HG03457 (cell line): Measurements from ENCODE around the gene SHC2.

Experiments
- ATAC-seq: cut with Tn5 transposase; IDR thresholded peaks from one replicate; pipeline ENCODE4 v1.9.1; 2021; ENCODE audit warnings: moderate number of reproducible peaks; ENCODE audit not compliant: unreplicated experiment

SHC2 gene

DNA sequence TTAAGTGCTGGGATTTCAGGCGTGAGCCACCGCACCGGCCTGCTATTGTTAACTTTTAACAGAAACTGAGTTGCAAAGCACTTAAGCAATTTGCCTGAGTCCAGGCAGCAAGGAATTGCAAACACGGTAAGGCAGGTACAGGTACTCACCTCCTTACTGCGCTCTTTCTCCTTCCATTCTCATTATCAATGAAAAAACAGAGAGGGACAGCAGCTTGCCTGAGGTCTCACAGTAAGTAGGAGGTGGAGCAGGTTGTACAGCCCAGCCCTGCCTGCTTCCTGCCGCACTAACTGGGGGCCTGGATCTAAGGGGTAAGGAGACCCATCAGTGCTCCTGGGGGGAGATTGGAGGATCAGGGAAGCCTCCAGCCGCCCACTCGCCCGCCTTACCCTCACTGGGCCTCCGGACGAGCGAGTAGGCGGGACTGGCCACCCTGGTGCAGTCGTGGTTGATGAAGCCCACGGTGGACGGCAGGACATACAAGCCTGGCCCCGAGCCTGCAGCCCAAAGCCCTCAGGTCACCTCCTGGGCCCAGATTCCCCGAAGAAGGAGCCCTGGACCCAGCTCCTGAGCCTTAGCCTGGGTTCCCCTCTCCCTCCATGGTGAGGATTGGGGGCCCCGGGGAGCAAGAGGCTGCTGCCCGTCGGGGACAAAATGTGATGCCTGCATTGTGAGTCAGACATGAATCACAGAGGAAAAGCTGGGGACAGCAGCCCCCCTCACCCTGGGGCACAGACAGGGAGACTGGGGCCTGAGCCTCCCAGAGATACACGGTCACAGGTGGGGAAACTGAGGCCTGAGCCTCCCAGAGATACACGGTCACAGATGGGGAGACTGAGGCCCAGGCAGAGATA, 11.4 kb upstream of the SHC2 start:
- no peak for ATAC-seq

DNA sequence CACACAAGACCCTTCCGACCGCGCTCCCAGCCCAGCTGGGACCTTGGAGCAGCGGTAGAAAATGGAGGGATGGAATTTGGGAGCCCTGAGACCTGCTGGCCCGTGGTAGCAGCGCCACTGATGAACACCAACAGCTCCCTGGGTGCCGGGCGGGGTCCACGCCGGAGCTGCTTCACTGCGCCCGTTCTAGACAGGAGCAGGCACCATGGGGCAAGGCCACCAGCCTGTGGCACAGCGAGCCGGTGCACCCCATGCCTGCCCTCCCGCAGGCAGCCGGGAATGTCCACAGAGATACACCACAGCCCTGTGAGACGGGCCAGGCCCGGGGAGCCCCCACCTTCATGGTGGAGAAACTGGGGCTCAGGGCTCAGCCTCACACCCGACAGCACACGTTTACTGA, 9.9 kb upstream of the SHC2 start:
- no peak for ATAC-seq

DNA sequence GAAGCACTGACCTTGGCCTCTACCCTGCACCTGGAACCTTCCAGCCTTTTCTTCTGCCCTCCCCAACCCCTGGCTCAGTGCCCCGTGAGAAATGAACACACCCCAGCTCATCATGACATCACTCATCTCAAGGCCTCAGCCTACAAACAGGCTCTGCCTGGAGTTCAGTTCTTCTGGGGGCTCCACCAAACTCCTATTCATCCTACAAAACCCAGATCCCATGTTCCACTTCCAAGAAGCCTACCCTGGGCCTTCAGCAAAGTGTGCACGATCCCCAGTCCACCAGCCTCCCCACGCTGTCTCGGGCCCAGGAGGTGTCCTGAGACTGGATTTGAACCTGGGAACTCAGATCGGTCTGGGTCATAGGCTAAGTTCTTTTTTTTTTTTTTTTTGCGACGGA, 9.0 kb upstream of the SHC2 start:
- no peak for ATAC-seq

DNA sequence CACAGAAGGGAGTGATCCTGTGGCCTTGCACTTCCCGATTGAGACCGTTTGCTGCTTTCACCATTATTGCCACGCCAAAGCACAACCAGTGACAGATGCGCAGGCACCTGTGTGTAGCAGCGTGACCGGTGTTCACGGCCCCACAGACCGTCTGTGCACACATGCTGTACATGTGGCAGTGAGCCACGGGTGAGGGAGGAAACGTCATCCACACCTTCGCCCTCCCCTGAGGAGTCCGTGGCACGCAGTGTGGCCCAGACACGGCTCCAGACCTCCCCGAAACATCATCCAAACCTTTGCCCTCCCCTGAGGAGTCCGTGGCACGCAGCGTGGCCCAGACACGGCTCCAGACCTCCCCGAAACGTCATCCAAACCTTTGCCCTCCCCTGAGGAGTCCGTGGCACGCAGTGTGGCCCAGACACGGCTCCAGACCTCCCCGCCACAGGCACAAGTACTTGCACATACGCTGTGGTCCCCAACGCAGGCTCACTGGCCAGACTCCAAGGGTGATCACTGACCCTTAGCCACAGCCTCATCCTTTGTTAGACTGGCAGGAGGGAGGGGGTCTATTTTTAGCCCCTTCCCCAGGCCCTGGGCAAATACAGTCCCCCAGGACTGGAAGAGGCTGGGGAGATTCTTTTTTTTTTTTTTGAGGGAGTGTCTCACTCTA, 7.9 kb upstream of the SHC2 start:
- no peak for ATAC-seq

DNA sequence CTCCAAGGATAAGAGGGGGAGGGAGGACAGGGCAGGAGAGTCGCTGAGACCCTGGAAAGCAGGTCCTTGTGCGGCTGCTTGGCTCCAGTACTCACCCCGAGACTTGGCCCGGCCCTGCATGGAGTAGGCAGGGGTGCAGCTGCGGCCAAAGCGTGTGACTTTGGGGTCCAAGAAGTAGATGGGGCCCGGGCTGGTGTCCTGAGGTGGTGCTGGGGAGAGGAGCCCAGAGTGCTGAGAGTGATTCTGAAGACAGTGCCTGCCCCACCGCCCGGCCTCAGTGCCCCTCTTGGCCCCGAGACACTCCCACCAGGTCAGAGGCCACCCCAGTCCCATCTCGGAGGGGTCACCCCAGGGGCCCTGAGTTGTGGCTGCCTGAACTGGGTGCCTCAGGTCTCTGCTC, 6.7 kb upstream of the SHC2 start:
- ATAC-seq: no peak

DNA sequence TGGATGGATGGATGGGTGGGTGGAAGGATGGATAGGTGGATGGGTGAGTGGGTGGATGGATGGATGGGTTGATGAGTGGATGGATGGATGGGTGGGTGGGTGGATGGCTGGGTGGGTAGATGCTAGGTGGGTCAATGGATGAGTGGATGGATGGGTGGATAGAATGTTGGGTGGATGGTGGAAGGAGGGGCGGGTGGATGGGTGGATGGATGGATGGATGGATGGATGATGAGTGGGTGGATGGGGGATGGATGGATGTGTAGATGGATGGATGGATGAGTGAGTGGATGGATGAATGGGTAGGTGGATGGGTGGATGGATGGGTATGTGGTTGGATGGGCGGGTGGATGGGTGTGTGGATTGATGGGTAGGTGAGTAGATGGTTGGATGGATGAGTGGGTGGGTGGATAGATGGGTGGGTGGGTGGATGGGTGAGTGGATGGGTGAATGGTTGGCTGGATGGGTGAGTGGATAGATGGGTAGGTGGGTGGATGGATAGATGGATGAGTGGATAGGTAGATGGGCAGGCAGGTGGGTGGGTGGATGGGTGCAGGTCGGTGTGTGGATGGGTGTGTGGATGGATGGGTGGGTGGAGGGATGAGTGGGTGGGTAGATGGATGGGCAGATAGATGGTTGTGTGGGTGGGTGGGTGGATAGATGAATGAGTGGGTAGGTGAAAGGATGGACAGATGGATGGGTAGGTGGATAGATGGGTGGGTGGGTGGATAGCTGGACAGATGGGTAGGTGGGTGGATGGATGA, 4.4 kb upstream of the SHC2 start:
- ATAC-seq: no peak

DNA sequence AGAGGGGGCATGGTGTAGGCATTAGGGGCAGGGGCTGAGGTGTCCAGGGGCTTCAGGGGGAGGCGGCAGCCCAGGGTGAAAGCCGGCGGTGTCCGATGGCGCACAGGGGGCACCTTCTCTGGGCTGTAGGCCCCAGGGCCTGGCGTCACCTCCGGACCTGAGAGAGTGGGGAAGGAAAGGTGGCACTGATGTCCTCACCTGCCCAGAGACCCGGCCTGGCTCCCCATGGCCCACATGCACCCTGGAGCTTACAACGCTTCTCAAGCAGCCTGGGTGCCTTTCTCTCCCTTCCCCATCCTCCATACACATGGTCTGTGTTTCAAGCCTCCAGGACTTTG, 3.3 kb upstream of the SHC2 start:
- no peak for ATAC-seq

DNA sequence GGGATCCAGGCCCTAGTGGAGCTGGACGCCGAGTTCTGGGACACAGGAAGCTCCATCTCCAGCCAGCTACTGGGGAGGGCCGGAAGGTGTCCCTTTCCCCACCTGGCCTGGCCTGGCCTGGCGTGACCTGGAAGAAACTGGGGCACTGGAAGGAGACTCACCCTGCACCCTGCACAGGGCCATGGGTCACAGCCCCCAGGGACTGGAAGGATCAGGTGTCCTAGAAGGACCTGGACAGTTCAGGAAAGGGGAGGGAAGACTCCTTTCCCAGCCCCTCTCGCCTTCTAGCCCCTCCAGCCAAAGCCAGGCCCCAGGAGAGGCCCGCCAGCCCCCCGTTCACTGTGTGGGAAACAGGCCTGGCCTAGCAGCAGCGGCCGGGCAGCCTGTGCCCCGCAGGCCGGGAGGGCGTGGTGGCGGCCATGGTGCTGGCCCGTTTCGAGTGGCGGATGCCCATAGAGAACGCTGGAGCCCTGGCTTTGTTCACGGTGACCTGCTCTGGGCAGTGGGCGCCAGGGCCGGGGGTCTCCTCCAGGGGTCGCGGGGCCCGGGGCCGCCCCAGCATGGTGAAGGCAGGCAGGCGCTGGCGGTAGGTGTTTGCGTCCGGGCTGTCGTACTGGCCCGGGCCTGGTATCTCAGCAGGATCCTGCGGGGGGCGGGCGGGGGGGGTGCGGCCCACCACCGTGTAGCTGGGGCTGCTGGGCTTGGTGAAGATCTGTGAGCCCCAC, 2.8 kb upstream of the SHC2 start:
- ATAC-seq: no peak

DNA sequence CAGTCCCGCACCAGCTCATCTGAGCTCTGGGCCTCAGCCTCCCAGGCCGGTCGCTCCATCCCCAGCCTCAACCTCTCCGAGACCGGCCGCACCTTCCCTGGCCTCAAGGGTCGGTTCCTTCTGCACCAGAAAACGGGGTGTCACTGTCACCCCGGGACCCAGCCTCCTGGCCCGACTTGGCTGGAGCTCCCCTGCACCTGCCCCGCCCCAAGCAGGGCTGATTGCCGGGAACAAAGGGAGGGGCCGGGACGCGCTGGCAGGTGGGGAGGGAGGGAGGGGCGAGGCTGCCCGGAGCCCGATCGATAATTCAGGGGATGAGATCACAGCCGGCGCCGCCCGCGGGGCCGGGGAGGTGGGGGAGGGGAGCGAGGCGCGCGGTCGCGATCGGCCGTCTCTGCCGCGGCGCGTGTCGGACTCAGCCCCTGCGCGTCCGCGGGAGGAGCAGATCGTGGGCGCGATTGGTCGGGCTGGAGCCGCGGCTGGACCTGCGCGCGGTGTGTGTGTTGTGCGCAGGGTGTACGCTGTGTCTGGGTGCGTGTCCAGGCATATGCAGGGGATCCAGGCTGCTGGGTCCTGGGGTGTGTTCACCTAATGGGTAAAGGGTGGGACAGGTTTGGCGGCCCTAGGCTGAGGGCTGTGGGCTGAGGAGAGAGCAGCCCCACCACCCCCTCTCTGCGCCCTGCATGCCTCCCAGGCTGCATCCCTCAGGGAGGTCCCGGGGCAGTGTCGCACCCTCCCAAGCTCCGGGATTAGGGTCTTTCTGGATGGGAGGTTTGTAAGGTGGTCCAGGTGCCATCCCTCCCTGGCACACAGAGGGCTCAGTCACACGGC, 1.1 kb upstream of the SHC2 start:
- ATAC-seq: no peak

DNA sequence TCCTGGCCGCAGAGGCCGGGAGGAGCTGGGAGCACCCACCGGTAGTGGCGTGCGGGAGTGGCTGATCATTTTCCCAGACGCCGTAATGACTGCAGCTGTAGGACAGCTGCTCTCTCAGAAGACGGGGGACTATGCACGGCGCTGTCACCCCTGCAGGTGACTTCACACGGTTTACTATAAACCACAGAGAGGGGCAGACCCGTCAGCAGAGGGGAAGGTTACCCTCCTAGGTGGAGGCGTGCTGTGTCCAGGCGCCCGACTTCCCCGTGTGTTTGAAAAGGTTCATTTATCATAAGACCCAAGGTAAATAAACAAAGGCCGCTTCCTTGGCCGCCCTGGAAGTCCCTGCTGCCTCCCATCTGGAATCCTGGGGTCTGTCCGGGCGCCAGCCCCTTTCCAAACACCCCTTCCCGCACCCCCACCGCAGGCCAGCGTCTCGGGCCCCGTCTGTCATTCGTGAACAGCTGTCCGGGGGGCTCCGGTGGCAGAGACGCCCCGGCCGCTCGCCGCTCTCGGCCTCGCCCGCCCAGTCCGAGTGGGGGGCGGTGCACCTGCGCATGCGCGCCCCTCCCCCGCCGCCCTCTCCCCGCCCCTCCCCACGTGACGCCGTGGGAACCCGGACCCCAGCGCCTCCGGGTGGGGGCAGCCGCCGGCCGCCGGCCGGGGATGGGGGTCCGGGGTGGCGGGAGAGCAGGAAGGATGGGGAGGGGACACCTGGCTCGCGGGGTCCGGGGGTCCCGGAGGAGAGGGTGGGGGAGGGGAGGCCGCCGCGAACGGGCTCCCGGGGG, 915 bp downstream of the SHC2 start:
- no peak for ATAC-seq

DNA sequence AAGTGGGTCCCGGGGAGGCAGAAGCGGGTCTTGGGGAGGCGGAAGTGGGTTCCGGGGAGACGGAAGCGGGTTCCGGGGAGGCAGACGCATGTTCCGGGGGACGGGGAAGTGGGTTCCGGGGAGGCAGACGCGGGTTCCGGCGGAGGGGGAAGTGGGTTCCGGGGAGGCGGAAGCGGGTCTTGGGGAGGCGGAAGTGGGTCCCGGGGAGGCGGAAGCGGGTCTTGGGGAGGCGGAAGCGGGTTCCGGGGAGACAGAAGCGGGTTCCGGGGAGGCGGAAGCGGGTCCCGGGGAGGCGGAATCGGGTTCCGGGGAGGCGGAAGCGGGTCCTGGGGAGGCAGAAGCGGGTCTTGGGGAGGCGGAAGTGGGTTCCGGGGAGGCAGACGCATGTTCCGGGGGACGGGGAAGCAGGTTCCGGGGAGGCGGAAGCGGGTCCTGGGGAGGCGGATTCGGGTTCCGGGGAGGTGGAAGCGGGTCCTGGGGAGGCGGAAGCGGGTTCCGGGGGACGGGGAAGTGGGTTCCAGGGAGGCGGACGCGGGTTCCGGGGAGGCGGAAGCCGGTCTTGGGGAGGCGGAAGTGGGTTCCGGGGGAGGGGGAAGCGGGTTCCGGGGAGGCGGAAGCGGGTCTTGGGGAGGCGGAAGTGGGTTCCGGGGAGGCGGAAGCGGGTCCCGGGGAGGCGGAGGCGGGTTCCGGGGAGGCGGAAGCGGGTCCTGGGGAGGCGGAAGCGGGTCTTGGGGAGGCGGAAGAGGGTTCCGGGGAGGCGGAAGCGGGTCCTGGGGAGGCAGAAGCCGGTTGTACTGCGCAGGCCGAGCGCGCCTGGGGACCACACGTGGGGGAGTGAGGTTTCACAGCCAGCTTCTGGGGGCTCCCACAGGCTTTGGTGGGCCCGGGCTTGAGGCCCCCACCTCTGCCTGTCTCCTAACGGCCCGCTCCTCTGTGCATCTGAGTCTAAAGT, 2.5 kb downstream of the SHC2 start:
- no peak for ATAC-seq

DNA sequence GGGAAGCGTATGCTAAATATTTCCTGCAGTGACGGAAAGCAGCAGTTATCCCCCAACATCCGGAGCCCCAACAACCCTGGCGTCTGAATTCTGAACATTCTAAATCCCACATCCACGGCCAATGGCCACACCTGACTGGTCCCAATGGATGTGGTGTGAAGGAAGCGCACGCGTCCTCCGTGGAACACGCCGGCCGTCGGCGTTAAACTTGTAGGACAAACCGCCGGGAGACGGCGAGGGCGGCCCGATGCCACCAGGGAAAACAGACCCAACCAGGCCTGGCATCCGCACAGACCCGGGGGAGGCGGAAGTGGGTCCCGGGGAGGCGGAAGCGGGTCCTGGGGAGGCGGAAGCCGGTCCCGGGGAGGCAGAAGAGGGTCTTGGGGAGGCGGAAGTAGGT, 3.2 kb downstream of the SHC2 start:
- no peak for ATAC-seq

DNA sequence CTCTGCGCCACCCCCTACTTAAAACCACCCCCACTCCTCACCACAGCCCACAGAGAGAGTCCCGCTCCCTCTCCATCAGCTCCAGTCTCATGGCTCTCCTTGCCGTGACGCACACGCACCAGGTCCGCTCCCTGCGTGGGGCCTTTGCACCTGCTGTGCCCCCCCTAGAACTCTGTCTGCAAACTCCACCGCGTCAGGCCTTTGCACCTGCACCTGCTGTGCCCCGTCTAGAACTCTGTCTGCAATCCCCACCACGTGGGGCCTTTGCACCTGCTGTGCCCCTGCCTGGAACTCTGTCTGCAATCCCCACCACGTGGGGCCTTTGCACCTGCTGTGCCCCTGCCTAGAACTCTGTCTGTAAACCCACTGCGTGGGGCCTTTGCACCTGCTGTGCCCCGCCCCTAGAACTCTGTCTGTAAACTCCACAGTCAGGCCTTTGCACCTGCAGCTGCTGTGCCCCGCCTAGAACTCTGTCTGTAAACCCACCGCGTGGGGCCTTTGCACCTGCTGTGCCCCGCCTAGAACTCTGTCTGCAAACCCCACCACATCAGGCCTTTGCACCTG, 4.2 kb downstream of the SHC2 start:
- no peak for ATAC-seq

DNA sequence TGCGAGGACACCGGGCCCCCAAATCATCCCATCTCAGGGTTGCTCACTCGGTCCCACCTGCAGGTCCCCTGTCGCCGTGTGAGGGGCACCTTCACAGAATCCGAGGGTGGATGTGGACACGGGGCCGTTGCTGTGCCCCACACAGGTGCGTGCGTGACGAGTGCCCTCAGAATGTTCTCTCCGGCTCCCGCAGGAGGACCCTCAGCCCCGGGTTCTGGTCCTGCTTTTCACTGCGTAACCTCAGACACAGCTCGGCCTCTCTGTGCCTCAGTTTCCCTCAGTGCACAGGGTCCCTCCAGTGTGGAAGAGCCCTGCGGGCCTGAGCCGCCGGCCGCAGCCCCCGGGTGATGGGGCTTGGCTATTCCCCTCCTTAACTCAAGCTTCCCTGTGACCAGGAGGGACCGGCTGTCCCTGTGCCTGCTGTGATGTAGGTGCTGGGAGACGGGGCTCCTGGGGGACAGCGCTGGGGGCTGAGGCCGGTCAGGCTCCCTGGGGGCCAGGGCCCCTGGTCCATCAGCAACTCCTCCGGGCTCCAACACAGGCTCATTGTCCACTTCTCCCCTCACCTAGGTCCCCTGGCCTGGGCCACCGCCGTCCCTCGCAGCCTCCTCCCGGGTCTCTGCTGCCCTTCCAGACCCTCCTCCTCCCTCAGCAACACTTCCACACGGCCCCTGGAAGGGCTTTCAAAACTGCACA, 4.8 kb downstream of the SHC2 start:
- no peak for ATAC-seq

DNA sequence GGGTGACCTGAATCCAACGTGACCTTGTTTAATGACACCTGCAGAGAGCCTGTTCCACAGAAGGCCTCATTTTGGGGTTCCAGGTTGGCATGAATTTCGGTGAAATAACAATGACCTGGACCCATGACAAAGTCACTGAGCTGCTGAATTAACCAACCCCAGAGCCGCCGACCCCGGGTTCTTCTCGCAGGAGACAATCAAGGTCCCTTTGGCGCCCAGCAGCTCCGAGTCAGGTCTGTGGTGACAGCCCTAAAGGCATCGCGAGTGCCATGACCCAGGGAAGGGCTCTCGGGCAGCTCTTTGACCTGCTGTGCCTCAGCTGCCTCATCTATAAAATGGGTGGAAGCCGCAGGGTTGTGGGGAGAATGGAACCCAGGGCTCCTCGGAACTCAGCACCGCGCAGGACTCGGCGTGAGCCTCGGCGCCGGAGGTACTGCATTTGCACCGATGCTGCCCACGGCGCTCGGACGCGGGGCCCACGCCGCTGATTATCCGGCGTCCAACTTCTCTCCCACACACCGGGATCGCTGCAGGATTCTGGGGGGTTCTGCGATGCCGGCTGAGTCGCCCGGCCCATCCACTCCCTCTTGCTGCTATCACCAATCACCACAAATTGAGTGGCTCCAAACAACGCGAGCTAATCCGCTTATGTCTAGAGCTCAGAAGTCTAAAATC, 5.7 kb downstream of the SHC2 start:
- no peak for ATAC-seq

DNA sequence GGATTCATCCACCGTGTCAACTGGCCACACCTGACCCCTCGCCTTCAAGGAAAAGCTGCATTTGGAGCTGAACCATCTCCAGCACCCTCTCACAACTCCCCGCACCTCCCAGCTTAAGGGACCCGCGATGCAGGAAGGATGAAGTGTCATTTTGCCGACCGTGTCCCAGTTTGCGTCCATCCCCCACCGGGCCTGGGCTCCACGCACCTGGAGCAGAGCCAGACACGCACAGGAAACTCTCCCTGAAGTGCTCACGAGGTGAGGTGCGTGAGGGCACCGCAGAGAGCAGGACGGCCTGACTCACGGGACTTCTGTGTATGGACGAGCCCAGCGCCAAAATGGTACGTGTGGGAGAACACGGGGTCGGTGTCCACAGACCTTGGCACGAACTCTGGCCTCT, 7.2 kb downstream of the SHC2 start:
- no peak for ATAC-seq

DNA sequence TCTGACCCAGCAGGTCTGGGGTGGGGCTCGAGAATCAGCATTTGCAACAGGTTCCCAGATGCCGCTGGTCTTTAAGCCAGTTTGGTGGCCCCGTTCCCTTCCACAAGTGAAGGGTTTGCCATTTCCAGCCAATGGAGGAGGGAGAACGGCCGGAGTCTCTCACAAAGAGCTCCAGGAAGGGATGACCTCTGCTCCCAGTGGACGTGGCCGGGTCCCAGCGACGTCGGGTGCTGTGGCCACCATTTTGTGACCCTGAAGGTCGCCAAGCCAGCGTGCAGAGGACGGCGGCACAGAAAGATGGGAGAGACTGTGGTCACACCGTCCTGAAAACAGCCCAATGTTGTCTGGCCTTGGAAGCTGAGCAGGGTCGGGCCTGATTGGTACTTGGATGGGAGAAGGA, 8.0 kb downstream of the SHC2 start:
- ATAC-seq: no peak
